HG02885 (cell line): ENCODE results near the gene DOC2B.
"Not testable (repeated sequence)": the region's sequence is repeated elsewhere in the genome, so short reads cannot be mapped to it uniquely, and the experiment has no call there.

Source experiments
- ATAC-seq: cut with Tn5 transposase; IDR thresholded peaks from one replicate; pipeline ENCODE4 v1.9.1; 2021; ENCODE audit warnings: mild to moderate bottlenecking; ENCODE audit not compliant: unreplicated experiment, poor library complexity

Gene DOC2B

GRCh38 chr17:170130-170670 is 11.2 kb downstream of the DOC2B start:
- no peak for ATAC-seq

DNA sequence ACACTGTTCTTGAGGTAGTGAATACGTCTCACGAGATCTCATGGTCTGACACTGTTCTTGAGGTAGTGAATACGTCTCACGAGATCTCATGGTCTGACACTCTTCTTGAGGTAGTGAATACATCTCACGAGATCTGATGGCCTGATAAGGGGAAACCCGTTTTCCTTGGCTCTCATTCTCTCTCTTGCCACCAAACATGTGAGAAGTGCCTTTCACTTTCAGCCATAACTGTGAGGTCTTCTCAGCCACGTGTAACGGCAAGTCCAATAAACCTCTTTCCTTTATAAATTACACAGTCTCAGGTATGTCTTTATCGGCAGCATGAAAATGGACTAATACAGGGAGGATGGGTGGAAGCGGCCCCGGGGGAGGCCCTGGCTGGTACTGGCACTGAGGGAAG is 12.8 kb downstream of the DOC2B start:
- ATAC-seq: not testable (repeated sequence)

GRCh38 chr17:165939-166338 is 15.5 kb downstream of the DOC2B start:
- no peak for ATAC-seq

DNA sequence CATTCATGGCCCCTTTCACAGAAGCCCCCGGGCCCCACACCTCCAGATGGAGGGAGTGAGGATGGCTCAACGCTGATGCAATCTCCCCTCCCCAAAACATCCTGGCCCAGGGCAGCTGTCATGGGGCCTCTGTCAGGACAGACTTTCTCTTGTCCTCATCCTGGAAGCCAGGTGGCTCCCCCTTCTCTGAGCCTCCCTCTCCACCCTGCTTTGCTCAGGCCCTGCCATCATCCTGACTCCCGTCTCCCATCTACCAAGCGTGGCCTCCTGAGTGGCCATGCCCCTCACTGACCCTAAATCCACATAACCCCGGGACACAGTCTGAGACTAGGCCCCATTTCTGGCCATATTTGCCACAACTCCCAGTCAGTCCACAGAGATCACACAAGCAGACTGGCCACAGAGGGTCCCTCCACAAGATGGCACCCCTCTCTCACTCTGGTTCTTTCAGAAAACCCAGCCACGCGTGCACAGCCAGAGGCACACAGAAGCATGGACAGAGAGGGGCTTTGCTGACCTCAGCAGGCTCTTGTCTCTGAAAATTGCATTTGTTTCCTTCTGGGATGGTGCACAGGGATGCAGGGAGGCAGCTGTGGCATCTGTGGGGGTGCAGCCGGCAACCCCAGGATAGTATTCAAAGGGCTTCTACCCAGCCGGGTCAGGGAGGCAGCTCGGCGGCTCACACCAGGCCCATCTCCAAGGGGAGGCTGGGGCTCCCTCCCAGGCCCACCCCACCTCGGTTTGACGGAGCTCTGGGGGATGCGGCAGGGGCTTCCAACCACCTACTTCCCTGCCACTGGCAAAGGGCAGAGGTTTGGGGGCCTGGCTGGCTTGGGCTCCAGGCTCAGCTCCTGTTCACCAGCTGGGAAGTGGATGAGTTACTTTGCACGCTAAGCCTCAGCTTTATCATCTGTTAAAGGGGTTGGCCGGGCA is 16.9 kb downstream of the DOC2B start:
- ATAC-seq: no peak

- ATAC-seq: no peak
These were observed 17.8 kb downstream of the DOC2B start for GRCh38 chr17:163514-164098.

- ATAC-seq: no peak
These were observed 18.8 kb downstream of the DOC2B start for GRCh38 chr17:162689-163088.

DNA sequence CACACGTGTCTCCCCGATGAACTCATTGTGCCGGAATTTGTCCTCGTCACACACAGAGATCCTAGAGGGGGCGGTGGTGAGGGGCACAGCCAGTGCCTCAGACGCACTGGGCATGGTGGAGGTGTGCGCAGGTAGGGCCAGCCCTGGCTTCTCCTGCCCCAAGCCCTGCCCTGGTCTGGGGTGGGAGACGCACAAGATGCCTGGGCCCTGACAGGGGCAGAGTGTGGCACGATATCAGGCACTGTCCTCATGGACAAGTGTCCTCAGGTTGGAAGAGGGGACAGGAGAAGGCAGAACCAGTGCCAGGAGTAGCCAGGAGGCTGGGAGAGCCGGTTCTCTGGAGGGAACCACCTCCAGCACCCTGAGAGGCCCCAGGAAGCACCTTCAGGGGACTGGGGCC is 20.0 kb downstream of the DOC2B start:
- ATAC-seq: no peak

DNA sequence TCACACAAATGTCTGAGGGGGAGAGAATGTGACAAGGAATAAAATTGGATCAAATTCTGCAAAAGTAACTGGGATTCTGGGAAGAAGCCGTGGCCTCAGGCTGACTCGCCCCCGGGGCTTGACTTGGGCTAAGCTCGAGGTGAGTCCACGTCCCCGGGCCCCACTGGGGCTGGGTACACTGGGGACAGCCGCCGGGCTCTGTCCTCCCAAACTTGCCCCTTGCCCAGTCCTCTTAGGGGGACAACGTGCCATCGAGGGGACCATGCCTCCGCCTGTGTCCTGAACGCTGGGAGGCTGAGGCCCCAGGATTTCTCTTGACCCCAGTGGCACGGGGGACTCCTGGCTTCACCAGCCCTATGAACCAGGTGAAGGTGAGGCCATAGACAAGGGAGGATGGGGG is 21.1 kb downstream of the DOC2B start:
- no peak for ATAC-seq

- no peak for ATAC-seq
These were observed 21.8 kb downstream of the DOC2B start for GRCh38 chr17:159609-160008.

DNA sequence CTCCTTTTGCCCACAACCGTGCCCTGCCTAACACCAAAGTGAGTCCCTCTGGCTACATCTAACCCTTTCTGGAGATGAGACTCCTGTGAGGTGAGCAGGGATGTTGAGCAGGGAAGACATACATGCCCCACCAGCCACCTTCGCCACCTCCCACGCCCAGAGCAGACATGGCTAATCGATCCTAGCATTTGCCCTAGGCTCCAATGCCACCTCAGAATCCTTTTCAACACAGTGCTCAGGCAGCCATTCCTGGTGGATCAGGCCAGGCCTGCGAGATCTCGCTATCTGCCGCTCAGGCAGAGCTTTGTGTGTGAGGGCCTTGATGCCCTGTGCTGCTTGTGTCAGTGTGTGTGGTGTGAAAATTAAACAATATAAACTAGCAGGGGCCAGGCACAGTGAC is 23.1 kb downstream of the DOC2B start:
- ATAC-seq: no peak

DNA sequence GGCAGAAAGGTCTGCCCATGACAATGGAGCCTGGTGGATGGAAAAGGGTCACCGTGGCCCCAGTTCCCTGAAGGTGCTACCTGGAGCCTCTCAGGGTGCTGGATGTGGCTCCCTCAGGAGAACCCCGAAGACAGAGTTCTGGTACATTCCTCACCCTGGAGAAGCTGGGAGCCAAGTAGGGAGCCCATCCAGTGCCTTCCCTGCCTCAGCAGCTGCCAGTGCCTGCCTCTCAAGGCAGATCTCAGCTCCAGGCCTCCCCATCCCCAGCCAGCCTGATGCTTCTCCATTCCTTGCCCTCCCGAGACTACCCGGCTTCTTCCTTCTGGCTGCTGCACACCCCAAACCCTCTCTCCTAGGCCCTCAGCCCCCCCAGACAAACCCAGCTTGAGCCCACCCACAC is 23.5 kb downstream of the DOC2B start:
- ATAC-seq: no peak

DNA sequence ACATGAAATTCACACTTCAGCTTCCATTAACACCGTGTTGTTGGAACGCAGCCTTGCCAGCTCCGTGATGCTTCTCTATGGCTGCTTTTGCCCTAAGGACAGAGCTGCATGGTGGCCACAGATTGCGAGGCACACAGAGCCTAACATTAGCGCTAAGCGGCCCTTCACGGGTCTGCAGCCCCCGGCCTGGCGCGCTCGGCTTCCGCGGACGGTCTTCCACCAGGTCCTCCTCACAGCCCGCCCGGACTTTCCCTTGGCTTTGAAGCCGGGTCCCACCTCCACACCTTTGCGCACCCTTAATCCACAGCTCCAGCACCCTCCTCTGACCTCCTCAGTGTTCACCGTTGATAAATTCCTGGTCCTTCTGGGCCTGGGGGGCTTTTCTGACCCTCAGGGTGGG is 24.5 kb downstream of the DOC2B start:
- ATAC-seq: no peak

DNA sequence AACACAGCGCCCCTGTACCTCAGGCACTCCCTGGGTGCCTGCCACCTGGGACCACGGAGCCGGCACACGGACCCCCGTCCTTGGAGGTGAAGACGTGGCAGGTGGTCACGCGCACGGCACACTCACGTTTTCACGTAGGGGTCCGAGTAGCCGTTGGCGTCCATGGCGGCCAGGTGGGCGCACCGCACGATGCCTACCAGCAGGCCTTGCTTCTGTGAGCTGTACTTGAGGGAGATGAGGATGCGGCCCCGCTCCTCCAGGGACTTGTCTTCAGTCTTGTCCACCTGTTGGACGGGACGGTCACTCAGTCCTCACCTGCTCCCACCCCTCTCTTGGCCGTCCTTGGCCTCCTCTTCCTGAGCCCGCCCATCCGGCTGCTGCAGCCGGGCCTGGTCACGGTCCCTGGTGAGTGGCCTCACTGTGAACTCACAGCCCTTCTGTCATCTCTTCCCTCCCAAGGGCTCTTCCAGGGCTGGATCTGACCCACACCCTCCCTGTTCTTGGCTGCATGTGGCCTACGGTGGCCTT is 25.3 kb downstream of the DOC2B start:
- no peak for ATAC-seq

DNA sequence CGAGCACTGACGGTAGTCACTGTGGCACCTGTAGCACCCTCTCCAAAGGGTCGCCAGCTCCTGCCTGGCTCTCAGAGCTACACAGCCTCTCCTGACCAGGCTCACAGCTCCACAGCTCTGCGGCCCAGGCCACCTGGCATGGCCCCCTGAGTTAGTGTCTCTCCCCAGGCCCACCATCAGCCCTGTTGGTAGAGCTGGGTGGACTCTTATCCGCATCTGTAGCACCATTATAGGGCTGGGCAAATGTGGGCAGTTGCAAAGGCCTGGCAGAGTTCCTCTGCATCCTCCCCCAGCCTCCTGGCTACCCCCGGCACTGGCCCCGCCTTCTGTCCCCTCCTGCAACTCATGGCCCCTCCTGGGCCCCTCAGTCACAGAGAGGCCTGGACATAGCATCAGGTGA is 25.9 kb downstream of the DOC2B start:
- no peak for ATAC-seq

GRCh38 chr17:153851-154250 is 27.6 kb downstream of the DOC2B start:
- ATAC-seq: no peak

GRCh38 chr17:152860-153420 is 28.5 kb downstream of the DOC2B start:
- no peak for ATAC-seq

- ATAC-seq: no peak
These were observed 29.3 kb downstream of the DOC2B start for GRCh38 chr17:151886-152859.

GRCh38 chr17:151004-151403 is 30.4 kb downstream of the DOC2B start:
- ATAC-seq: no peak

DNA sequence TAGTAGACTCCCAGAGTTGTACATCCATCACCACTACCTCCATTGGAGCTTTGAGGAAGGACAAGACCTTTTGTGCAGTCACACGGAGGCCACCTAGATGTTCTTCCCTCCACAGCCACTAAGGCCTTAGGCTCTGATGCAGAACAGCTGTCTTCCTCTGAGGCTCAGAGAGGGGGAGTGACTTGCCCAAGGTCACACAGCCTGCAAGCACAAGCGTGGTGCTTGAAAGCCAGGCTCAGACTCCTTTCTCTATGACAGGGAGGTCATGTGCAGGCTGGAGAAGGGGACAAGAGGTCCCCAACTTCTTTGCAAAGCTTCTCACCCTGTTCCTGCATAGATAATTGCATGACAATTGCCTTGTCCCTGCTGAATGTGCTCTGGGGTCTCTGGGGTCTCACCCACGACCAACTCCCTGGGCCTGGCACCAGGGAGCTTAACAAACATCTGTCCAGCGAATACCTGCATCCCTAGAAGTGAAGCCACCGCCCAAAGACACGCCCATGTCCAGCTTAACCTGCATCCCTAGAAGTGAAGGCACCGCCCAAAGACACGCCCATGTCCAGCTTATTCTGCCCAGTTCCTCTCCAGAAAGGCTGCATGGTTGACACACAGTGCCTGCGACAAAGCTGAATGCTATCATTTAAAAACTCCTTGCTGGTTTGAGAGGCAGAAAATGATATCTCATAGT is 31.4 kb downstream of the DOC2B start:
- ATAC-seq: no peak
